ENCODE measurements around the gene TTBK2.
A peak's percentile ranks its signal among the peaks of the same experiment; 100 is the strongest.
"Not testable (repeated sequence)": the region's sequence is repeated elsewhere in the genome, so short reads cannot be mapped to it uniquely, and the experiment has no call there.

TTBK2 gene

DNA sequence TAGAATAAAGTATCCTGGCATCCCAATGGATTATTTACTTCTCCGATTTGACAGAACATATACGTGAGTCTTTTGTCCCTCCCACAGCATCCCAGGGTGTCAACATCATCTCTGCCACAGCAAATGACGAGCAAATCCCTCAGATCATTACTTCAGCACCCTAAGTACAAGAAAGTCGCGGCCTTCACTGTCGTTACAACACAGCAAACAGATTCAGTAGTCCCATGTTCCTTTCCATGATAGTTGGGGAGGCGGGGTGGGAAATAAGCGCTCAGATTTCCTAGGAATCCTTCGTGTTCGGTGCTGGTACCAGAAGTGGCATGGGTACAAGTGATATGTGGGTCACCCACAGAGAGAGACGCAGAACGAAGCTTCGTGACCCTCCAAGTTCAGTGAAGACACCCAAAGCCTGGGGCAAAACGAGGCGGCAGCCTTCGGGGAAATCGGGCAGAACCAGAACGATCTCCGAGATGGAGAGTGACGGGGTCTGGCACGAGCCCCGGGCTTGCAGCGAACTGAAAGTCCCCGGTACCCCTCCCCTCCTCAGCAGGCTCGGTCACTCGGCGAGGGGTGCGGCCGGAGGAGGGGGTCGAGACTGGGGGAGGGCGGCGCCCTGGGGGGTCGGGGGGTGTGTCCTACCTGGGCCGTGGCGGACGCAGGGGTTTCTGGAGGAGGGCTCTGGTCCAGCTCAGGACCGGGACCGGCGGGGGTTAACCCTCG, 619 bp downstream of the TTBK2 start:
- DNase-seq, result peak; percentile 52 to 66
- no peak for TF ChIP-seq GATA1 (IDR thresholded peaks at IDR 0.05; ENCODE audit: low read depth, low read length)
- TF ChIP-seq POLR2A (IDR thresholded peaks at IDR 0.05; ENCODE audit: low read length), result no peak

DNA sequence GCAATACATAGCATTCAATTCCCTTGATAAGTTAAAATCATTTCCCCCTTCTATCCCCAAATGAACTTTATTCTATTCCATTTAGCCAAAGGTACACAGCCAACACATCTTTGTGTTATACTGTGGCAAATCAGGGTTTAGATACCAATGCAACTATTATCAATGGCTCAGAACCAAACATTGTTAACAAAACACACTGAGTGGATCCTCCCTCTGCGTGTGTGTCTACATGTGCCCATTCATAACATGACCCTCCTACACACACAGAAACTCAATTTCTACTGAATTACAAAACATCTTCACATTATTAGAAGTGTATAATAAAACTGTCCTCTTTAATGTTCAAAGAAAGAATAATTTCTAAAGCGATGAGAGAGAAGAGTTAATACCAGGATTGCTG, 1.3 kb downstream of the TTBK2 start:
- DNase-seq, result peak in 1 of 2 experiments; percentile 21
- no peak for TF ChIP-seq POLR2A (IDR thresholded peaks at IDR 0.05; ENCODE audit: low read length)
- no peak for TF ChIP-seq GATA1 (IDR thresholded peaks at IDR 0.05; ENCODE audit: low read depth, low read length)

DNA sequence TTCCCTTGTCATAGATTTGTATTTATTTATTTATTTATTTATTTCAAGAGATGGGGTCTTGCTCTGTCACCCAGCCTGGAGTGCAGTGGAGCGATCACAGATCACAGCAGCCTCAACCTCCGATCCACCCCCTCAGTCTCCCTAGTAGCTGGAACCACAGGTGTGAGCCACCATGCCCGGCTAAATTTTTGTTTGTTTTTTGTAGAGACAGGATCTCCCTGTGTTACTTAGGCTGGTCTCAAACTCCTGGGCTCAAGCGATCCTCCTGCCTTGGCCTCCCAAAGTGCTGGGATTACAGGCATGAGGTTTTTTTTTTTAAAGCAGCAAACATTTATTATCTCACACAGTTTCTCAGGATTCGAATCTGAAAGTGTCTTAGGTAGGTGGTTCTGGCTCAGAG, 2.5 kb downstream of the TTBK2 start:
- TF ChIP-seq POLR2A (IDR thresholded peaks at IDR 0.05; ENCODE audit: low read length) (no peak), GATA1 (IDR thresholded peaks at IDR 0.05; ENCODE audit: low read depth, low read length) (no peak)
- no peak for DNase-seq

DNA sequence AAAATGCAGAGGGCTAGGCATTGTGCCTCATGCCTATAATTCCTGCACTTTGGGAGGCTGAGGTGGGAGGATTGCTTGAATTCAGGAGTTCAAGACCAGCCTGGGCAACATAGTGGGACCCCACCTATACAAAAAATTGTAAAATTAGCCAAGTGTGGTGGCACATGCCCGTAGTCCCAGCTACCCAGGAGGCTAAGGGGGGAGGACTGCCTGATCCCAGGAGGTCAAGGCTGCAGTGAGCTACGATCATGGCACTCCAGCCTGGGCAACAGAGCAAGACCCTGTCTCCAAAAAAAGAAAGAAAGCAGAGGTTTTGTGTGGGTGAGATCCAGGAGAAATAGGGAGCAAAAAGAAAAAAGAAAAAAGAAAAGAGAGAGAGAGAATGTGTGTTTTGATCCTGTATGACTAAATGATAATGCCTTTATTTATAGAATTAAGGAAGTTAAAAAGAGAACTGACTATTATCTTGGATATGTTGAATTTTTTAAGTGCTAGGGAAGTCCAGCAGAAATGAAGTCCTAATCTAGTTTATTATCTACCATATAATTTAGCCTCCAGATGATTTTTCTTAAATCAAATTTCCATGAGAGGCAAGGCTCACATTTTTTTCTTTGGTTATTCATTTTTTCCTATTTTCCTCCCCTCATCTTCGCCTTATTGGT, 4.8 kb downstream of the TTBK2 start:
- no peak for DNase-seq
- TF ChIP-seq POLR2A (IDR thresholded peaks at IDR 0.05; ENCODE audit: low read length), result no peak
- TF ChIP-seq GATA1 (IDR thresholded peaks at IDR 0.05; ENCODE audit: low read depth, low read length), result no peak

DNA sequence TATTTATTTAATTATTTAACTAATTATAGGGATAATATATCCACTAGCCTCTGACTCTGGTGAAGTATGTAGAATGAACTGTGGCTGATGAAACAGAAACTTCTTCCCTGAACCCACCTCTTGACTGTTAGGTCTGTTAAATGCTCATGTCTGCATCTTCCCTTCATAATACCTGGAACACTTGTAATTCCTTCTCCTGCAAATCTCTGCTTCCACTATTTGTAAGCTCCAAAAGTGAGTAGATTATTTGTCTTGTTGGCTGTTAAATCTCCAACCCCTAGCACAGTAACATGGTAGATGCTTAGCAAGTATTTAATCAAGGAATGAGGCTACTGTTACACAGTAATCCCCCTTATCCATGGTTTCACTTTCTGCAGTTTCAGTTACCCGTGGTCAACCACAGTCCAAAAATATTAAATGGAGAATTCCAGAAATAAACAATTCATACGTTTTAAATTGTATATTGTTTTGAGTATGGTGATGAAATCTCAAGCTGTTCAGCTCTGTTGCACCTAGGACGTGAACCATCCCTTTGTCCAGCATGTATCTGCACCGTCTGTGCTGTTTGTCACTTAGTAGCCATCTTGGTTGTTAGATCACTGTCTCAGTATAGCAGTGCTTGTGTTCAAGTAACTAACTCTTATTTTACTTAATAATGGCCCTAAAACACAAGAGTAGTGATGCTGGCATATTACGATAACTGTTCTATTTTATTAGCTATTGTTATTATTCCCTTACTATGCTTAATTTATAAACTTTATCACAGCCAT, 5.7 kb downstream of the TTBK2 start:
- peak; percentile 15 to 17 for DNase-seq
- TF ChIP-seq POLR2A (IDR thresholded peaks at IDR 0.05; ENCODE audit: low read length) (no peak), GATA1 (IDR thresholded peaks at IDR 0.05; ENCODE audit: low read depth, low read length) (no peak)

DNA sequence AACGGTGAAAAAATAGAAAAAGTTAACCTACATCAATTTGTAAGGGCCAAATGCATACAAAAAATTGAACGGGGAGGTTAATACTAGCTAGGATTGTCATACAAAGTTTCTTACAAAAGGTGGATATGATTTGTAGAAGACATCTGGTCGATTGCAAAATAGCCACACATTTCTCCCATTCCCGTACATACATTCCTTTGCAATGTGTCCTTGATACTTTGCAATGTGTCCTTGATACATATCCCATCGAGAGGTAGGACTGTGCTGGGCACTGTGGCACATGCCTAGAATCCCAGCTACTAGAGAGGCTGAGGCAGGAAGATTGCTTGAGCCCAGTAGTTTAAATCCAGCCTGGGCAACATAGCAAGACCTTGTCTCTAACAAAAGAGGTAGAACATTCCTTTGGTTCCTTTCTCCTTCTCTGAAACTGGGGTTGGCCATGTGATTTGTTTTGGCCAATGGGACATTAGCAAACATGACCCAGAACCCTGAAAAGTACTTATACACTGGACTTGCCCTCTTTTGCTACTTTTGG, 9.5 kb downstream of the TTBK2 start:
- no peak for DNase-seq
- TF ChIP-seq POLR2A (IDR thresholded peaks at IDR 0.05; ENCODE audit: low read length) (no peak), GATA1 (IDR thresholded peaks at IDR 0.05; ENCODE audit: low read depth, low read length) (no peak)

DNA sequence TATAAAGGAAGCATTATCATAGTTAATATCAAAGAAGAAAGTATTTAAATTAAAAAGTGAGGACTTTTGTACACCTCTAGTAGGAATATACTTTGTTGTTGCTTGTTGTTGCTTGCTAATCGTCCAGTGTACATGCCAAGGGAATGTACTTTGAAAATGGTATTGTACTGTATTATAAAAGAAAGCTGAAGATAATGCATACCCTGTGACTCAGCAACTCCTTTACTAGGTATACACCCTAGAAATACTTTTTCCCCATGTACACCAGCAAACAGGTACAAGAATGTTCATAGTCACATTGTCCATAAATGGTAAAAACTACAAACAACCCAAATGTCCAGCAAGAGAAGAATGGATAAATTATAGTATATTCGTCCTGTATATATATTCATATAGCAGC, 12.0 kb downstream of the TTBK2 start:
- TF ChIP-seq POLR2A (IDR thresholded peaks at IDR 0.05; ENCODE audit: low read length) (no peak), GATA1 (IDR thresholded peaks at IDR 0.05; ENCODE audit: low read depth, low read length) (no peak)
- DNase-seq, result no peak

DNA sequence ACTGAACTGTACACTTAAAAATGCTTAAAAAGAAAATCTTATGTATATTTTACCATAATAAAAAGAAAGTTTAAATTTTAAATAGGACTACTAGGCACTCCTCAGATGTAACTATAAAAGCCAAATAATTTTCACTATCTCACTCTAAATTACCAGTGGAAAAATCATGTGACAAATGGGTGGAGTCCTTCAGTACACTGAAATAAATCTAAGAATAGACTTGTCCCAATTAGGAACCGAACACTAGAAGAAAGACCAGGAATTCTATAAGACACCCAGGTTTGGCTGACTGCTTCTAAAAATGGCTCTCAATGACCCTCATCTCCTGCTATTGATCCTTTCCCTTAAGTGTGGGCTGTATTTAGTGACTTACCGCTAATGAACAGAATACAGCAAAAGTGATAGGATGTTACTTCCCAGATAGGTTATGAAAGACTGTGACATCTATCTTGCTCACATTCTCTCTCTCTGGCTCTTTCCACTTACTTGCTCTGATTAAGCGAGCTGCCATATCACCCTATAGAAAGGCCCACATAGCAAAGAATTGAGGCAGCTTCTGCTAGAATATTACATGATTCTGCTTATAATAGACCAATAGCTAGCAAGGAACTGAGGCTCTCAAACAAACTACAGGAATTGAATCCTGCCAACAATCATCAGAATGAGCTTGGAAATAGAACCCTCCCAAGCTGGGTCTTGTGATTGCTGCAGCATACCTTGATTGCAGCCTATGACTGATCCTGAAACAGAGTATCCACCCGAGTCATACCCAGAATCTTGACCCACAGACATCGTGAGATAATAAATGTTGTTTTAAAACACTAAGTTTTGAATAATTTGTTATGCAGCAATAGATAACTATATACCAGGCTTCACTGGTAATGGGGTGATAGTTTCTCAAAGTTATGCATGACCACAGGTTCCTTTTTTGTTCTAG, 16.9 kb downstream of the TTBK2 start:
- TF ChIP-seq POLR2A (IDR thresholded peaks at IDR 0.05; ENCODE audit: low read length) (no peak), GATA1 (IDR thresholded peaks at IDR 0.05; ENCODE audit: low read depth, low read length) (no peak)
- DNase-seq, result peak; percentile 14 to 26

DNA sequence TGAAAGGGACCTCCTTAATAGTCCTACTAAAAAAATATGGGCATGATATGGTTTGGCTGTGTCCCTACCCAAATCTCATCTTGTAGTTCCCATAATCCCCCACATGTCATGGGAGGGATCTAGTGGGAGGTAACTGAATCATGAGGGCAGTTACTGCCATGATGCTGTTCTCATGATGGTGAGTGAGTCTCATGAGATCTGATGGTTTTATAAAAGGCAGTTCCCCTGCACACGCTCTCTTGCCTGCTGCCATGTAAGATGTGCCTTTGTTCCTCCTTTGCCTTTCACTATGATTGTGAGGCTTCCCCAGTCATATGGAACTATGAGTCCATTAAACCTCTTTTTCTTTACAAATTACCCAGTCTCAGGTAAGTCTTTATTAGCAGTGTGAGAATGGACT, 26.7 kb downstream of the TTBK2 start:
- DNase-seq, result not testable (repeated sequence)

DNA sequence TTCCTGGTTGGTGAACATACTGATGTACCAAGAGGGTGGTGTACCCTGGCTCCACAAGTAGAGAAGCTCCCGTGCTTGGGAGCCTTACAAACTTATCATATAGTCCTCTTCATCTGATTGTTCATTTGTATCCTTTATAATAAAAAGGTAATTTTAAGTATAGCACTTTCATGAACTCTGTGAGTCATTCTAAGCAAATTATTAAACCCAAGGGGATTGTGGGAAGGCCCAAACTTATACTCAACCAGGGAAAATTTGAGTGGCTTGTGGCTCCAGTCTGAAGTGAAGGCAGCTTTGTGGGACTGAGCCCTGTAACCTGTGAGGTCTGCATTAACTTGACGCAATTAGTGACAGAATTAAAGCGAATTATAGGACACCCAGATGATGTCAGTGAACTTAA, 29.0 kb downstream of the TTBK2 start:
- no peak for DNase-seq
- TF ChIP-seq GATA1 (IDR thresholded peaks at IDR 0.05; ENCODE audit: low read depth, low read length), result no peak
- TF ChIP-seq POLR2A (IDR thresholded peaks at IDR 0.05; ENCODE audit: low read length), result no peak

DNA sequence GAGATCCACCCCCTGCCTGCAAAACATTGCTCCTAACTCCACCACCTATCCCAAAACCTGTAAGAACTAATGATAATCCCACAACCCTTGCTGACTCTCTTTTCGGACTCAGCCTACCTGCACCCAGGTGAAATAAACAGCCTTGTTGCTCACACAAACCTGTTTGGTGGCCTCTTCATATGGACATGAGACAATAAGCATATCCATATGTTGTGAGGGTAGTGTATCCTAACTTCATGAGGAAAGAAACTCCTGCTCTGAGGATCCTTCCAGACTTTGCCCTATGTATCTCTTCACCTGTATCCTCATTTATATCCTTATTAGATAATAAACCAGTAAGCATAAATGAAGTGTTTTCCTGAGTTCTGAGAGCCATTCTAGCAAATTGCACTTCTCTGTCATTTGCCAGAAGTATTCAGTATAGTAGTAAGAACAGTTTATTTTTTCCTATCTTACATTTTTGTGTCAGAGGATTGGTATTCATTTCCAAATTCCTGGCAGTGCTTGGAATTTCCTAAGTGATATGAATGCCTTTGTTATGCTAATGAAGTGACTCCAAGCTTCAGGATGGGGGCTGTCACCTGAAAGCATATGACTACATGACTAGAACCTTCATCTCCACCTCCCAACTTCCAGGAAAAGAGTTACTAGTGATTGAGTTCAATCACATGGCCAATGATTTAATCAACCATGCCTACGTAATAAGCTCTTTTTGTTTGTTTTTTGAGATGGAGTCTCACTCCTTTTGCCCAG, 30.2 kb downstream of the TTBK2 start:
- TF ChIP-seq POLR2A (IDR thresholded peaks at IDR 0.05; ENCODE audit: low read length), result no peak
- TF ChIP-seq GATA1 (IDR thresholded peaks at IDR 0.05; ENCODE audit: low read depth, low read length), result no peak
- no peak for DNase-seq

DNA sequence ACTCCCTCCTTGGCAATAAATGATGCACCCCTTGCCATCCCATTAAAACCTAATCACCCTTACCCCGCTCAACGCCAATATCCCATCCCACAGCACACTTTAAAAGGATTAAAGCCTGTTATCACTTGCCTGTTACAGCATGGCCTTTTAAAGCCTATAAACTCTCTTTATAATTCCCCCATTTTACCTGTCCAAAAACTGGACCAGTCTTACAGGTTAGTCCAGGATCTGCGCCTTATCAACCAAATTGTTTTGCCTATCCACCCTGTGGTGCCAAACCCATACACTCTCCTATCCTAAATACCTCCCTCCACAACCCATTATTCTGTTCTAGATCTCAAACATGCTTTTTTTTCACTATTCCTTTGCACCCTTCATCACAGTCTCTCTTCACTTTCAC, 33.2 kb downstream of the TTBK2 start:
- DNase-seq, result not testable (repeated sequence)

DNA sequence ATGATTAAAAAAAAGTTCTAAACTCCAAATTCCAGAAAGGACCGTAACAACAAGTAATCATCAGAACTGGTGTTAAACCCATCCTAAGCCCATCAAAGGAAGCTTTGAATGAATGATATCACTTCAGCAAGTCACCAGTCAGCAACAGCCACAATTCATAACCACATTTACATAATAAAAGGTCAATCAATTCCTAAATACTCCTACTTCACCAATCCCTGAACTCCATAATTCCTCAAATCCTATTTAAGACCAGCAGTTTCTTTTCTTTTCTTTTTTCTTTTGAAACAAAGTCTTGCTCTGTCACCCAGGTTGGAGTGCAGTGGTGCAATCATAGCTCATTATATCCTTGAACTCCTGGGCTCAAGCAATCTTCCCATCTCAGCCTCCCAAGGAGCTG, 40.5 kb downstream of the TTBK2 start:
- no peak for TF ChIP-seq POLR2A (IDR thresholded peaks at IDR 0.05; ENCODE audit: low read length)
- no peak for TF ChIP-seq GATA1 (IDR thresholded peaks at IDR 0.05; ENCODE audit: low read depth, low read length)

More for the DNA sequence above, 40.5 kb downstream of the TTBK2 start:
- no peak for DNase-seq
